Activated naive CD4-positive, alpha-beta T cell treated with anti-CD3 and anti-CD28 coated beads, Interleukin-2, amount 10 ng/mL, durations not matched to agents 7 days and 5 days (primary cell): Measurements from ENCODE around the gene IPPK.

ENCODE experiments used
- CTCF ChIA-PET: fragments of 350-600 bp; sonication (Branson Sonifier 250); formaldehyde crosslinking; loops from one replicate; lab custom pipeline; 2021; ENCODE audit warnings: antibody characterized with exemption; lab: Charles Lee
- DNase-seq: peaks from one replicate; pipeline ENCODE4 v3.0.0-alpha.2; 2020
- H3K27ac Mint-ChIP-seq: one replicate; pipeline ENCODE4 v1.8.0; 2021; ENCODE audit warnings: mild to moderate bottlenecking, moderate library complexity, mixed read lengths
- H3K27me3 Mint-ChIP-seq: one replicate; pipeline ENCODE4 v1.8.0; 2021; ENCODE audit warnings: mild to moderate bottlenecking, mixed read lengths
- H3K36me3 Mint-ChIP-seq: one replicate; pipeline ENCODE4 v1.8.0; 2021; ENCODE audit warnings: mixed read lengths
- H3K4me1 Mint-ChIP-seq: one replicate; pipeline ENCODE4 v1.8.0; 2021; ENCODE audit warnings: mixed read lengths
- H3K4me3 Mint-ChIP-seq: one replicate; pipeline ENCODE4 v1.8.0; 2021; ENCODE audit warnings: mild to moderate bottlenecking, moderate library complexity, mixed read lengths
- H3K9me3 Mint-ChIP-seq: one replicate; pipeline ENCODE4 v1.8.0; 2021; ENCODE audit warnings: mixed read lengths

The IPPK gene

DNA sequence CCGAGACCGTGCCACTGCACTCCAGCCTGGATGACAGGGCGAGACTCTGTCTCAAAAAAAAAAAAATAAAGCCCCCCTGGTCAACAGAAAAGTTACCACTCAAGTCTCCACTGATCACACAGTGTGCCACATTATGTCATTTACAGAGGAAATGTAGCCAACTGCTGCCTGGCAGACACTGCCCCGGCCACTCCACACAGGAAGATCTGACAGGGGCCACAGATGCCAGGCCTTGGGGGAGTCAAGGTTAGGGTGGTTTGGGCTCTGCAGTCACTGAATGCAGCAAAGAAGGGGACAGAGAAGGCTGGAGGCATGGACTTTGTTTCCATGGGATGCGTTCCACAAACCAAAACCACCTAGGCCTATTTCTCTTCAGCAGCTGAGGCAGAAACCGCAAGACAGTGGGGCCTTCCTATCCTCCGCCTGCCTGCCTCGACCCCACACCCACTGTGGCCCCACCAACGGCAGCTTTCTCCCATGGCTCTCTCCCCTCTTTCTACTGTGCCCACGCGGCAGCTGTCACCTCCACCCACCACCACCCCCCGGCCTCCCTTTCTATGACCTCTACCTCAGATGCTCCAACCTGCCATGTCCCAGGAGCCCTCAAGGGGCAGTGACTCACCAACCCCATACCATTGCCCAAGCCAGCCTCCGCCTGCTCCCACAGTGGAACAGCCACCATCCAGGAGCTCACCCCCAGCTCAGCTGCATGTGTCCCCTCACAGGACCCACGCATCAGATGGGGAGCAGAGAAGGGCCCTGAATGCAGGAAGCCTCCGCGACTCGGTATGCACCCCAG is 12.4 kb downstream of the IPPK start:
- no peak for DNase-seq
- Mint-ChIP-seq H3K4me1 (peaks cover 3% of the 10 kb centered on the region), H3K9me3 (no peaks in the 10 kb centered on the region), H3K4me3 (no peak overlapping the region), H3K27ac (peak overlapping the region; percentile 70), H3K27me3 (no peaks in the 10 kb centered on the region), H3K36me3 (peaks cover 20% of the 10 kb centered on the region)
- CTCF ChIA-PET: no interaction called here

DNA sequence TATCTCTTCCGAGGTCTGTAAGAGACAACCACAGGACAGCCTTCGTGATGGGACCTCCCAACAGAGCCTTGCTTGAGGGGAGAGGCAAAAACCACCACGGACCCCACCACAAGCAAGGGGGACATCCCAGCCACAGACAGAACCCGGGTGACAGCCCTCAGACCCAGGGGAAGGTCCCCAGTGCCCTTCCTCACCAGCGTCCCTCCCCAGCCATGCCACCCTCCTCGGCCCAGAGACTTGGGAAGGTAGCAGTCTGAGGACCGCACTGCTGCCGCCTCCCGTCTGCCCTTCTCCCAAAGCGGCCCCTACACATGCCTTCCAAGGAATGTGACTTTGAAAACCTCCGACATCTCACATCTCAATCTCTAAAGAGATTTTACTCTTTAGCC is 13.4 kb downstream of the IPPK start:
- CTCF ChIA-PET: no interaction called here
- peaks cover 21% of the 10 kb centered on the region for H3K36me3 Mint-ChIP-seq
- peak overlapping the region; percentile 24 for H3K27ac Mint-ChIP-seq
- H3K4me1 Mint-ChIP-seq: peaks cover under 1% of the 10 kb centered on the region
- H3K9me3 Mint-ChIP-seq: no peaks in the 10 kb centered on the region
- DNase-seq: no peak
- no peak overlapping the region for H3K4me3 Mint-ChIP-seq
- no peaks in the 10 kb centered on the region for H3K27me3 Mint-ChIP-seq

DNA sequence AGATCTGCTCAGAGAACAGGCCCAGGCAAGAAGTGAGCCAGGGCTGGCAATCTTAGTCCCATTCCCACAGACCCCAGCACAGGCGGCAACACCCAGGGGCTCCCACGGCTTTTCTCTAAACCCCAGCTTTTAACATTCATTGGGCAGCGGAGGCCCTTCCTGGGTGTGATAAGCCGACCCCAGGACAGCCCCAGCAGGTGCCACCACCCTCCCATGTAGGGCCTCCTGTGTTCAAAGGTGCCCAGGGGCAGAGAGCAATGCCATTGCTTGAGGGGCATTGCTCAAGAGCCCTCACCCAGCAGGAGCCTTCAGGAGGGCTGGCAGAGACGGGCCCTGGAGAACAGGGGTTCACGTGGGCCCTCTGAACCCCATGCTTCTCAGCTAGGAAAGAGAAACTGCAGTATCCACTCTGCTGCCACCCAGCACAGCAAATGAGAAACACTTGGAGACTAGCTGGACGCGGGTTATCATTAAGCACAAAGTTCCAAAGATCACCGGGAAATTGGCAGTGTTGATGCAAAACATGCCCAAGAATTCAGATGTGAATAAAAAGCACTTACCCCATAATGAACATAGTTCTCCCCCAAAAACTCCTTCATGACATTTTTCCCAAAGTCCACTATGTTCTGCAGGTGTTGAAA is 13.9 kb downstream of the IPPK start:
- Mint-ChIP-seq H3K4me3 (no peak overlapping the region), H3K27me3 (no peaks in the 10 kb centered on the region), H3K36me3 (peaks cover 22% of the 10 kb centered on the region), H3K4me1 (no peaks in the 10 kb centered on the region), H3K9me3 (no peaks in the 10 kb centered on the region), H3K27ac (no peak overlapping the region)
- CTCF ChIA-PET: no interaction called here
- DNase-seq: no peak

DNA sequence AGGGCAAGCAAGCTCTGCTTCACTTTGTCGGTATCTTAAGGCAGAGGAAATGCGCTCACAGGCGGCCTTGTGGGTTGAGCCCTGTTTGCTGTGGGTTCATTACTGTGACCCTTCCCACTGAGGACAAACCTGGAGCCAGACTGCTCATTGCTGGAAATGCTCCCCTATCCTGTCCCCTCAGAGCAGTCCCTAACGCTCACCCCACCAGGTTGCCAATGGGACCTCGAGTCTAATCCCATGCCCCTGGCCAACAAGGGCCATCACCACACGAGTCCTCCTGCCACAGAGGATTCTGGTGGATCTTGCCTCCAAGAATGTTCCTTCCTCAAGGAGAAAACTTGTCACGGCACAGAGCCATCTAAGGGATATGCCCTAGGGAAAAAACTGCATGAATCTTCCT is 14.6 kb downstream of the IPPK start:
- Mint-ChIP-seq H3K27me3 (no peaks in the 10 kb centered on the region), H3K4me3 (no peak overlapping the region), H3K4me1 (no peaks in the 10 kb centered on the region), H3K27ac (no peak overlapping the region), H3K36me3 (peaks cover 27% of the 10 kb centered on the region), H3K9me3 (no peaks in the 10 kb centered on the region)
- DNase-seq: no peak
- CTCF ChIA-PET: no interaction called here

DNA sequence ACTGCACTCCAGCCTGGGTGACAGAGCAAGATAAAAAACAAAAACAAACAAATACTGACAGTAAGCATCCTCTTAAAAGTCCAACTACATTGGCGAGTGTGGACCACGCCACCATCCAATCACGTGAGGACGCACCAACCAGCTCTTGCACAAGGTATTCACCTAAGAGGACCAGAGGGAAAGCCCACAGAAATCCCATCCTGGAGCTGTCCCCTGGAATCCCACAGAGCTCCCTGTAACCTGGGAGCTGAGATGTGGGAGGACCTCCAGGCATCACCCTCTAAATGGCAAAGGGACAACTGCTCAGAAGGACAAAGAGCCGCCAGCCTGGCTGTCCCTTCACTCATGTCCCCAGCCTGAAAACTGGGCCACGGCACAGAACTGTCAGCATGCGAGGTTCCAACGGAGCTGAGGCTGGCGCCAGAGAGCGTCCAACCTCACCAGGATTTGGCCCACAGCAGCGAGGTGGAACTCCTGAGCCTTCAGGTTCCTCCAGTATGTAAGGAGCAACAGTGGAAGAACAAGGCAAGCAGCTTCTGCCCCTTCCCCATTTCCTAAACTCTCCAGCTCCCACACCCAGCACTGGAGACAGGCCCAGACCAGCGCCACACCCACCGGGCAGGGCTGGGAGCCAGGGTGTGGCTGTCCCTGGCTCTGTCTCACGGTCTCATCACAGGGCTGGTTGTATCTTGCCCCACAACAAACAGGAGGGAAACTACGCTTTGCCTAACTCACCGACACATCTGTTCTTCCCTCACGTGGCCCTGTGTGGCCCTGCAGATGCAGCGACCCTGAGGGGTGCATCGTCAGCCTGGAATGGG is 15.2 kb downstream of the IPPK start:
- CTCF ChIA-PET: no interaction called here
- H3K27me3 Mint-ChIP-seq: no peaks in the 10 kb centered on the region
- no peaks in the 10 kb centered on the region for H3K4me1 Mint-ChIP-seq
- DNase-seq: no peak
- H3K27ac Mint-ChIP-seq: no peak overlapping the region
- no peaks in the 10 kb centered on the region for H3K9me3 Mint-ChIP-seq
- H3K36me3 Mint-ChIP-seq: peaks cover 28% of the 10 kb centered on the region
- H3K4me3 Mint-ChIP-seq: no peak overlapping the region

DNA sequence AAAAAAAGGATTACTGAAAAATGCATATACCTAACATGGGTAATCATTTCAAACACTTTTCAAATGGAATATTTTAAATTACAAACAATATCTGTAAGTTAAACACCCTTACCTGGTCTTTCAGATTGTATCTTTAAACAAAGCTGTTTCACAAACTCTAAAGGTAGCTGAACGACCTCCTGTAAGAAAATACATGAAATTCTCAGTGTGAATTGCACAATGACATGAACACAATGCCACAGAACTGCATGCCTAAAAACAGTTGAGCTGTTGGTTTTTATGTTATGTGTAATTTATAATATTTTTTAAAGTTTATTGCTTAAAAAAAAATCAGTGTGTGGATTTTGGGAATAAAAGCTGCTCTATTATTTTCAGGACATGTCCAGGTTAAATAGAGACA is 17.5 kb downstream of the IPPK start:
- no peaks in the 10 kb centered on the region for H3K27me3 Mint-ChIP-seq
- CTCF ChIA-PET: no interaction called here
- peaks cover 26% of the 10 kb centered on the region for H3K36me3 Mint-ChIP-seq

DNA sequence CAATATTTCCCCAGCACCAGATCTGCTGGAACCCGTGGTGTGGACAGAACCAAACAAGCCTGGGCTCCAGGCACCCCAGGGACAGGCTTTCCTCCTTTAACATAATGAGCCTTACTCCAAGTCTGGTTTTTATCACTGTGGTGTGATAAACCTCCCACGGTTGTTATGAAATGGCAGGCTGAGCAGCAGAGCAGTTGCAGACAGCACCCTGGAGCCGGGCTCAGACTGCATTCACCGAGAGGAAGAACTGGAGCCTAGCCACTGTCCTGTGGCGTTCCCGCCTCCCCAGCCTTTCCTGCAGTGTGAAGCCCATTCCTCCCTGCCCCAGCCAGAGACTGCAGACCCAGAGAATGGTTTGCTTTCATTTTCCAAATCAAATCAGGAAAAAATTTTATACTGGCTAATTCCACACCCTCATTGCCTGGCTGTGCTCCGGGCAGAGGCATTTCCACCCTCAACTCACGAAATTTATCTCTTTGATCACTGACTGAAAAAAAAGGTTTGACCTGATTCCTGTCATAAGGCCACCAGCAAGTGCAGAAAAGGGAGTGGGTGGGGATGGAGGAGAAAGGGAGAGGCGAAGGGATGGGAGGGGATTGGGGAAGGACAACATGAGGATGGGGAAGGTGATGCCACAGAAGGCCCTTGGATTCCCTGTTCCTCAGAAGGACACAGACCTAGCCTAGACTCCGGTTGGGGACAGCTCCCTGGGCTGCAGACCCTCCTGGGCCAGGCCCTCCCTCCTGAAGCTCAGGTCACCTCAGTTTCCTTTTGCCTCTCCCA is 18.9 kb downstream of the IPPK start:
- no peaks in the 10 kb centered on the region for H3K9me3 Mint-ChIP-seq
- H3K4me1 Mint-ChIP-seq: no peaks in the 10 kb centered on the region
- H3K36me3 Mint-ChIP-seq: peaks cover 29% of the 10 kb centered on the region
- DNase-seq: no peak
- H3K4me3 Mint-ChIP-seq: no peak overlapping the region
- no peak overlapping the region for H3K27ac Mint-ChIP-seq
- H3K27me3 Mint-ChIP-seq: no peaks in the 10 kb centered on the region
- CTCF ChIA-PET: no interaction called here

More for the DNA sequence above, 17.5 kb downstream of the IPPK start:
- Mint-ChIP-seq H3K9me3 (no peaks in the 10 kb centered on the region), H3K27ac (no peak overlapping the region), H3K4me1 (no peaks in the 10 kb centered on the region), H3K4me3 (no peak overlapping the region)
- DNase-seq: no peak

DNA sequence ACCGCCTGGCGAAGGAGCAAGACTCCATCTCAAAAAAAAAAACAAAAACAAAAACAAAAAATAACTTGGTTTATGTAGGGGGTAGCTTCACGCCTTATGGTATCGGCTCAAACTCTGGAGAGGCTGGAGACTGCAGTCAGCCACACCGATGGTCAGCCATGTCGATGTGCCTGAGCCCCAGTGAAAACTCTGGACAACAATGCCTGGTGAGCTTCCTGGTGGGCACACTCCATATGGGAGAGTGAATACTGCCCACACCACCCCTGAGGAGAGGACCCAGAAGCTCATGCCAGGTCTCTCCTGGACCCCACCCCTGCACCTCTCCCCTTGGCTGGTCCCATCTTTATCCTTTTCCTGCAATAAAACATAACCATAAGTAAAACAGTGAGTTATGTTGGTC is 19.6 kb downstream of the IPPK start:
- no peak for DNase-seq
- Mint-ChIP-seq H3K4me1 (no peaks in the 10 kb centered on the region), H3K27ac (no peak overlapping the region), H3K27me3 (no peaks in the 10 kb centered on the region), H3K9me3 (no peaks in the 10 kb centered on the region), H3K36me3 (peaks cover 30% of the 10 kb centered on the region), H3K4me3 (no peak overlapping the region)
- CTCF ChIA-PET: no interaction called here

DNA sequence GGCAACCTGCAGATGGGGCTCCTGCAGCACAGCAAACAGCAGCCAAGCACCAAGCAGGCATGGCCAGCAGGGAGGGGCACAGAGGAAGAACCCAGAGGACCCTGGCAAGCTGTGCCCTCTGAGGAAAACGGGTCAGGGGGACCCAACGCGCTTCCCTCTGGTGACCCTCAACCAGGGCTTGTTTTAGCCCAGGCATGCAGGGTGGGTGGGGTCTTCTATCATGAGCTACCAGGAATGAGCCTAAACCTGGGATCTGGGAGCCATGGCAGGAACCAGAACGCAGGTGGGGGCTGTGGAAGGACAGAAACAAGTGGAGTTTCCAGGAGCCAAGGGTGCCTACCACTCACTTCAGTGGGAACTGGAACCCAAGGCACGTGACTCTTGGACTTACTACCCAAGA is 20.9 kb downstream of the IPPK start:
- Mint-ChIP-seq H3K9me3 (no peaks in the 10 kb centered on the region), H3K36me3 (peaks cover 42% of the 10 kb centered on the region), H3K27ac (no peak overlapping the region), H3K4me3 (no peak overlapping the region), H3K27me3 (no peaks in the 10 kb centered on the region), H3K4me1 (no peaks in the 10 kb centered on the region)
- CTCF ChIA-PET: no interaction called here
- DNase-seq: no peak

DNA sequence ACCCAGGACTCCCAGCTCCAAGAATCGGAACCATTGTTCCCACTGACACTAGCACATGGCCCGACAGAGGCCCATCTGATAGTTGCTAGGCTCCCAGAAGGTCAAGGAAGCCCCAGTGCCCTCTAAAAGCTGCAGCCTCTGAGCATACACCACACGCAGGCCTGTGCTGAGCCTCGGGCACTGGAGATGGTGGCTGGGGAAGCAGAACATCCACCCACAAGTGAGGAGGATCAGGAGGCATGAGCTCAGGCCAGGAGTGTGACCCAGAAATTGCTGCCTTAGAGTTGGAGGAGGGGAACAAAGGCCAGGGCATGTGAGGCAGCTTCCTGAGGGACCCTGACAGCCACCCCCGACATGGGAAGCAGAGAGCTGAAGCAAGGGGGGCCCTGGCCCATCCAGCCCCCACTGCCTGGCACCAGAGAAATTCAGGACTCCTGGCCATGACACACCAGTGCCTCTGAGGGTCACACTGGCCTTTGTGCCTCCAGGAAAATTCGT is 21.4 kb downstream of the IPPK start:
- no peaks in the 10 kb centered on the region for H3K4me1 Mint-ChIP-seq
- no peak for DNase-seq
- H3K9me3 Mint-ChIP-seq: no peaks in the 10 kb centered on the region
- peaks cover 45% of the 10 kb centered on the region for H3K36me3 Mint-ChIP-seq
- H3K27me3 Mint-ChIP-seq: no peaks in the 10 kb centered on the region
- CTCF ChIA-PET: no interaction called here
- H3K4me3 Mint-ChIP-seq: no peak overlapping the region
- H3K27ac Mint-ChIP-seq: no peak overlapping the region

DNA sequence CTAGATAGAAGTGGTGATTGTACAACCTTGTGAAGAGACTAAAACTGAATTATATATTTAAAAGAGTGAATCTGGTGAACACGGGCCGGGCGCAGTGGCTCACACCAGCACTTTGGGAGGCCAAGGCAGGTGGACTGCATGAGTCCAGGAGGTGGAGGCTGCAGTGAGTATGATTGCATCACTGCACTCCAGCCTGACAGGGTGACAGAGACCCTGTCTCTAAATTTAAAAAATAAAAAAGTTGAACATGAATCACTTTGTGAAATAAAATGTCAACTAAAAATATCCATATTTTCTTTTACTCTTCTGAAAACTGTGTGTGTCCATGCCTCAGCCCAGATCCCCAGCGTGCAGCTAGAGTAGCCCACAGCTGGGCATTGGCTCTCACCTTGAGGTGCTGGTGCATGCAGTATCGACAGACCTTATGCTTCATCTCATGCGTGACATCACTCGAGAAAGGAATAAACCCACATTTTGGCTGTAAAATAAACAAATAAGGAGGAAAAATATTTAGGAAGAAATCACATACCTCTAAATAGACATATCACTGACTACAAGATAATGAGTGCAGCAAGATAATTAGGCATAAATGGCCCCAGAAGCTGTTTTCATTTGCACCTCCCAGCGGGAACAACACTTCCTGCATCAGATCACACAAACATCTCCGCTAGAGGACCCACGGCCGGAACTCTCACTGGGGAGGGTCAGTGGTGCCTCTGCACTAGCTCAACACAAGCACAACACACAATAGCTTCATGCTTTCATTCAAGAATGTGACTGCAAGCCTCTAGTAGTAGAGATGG is 22.1 kb downstream of the IPPK start:
- Mint-ChIP-seq H3K36me3 (peaks cover 45% of the 10 kb centered on the region), H3K4me3 (no peak overlapping the region), H3K27ac (no peak overlapping the region), H3K4me1 (no peaks in the 10 kb centered on the region), H3K9me3 (no peaks in the 10 kb centered on the region), H3K27me3 (no peaks in the 10 kb centered on the region)
- no peak for DNase-seq
- CTCF ChIA-PET: no interaction called here

DNA sequence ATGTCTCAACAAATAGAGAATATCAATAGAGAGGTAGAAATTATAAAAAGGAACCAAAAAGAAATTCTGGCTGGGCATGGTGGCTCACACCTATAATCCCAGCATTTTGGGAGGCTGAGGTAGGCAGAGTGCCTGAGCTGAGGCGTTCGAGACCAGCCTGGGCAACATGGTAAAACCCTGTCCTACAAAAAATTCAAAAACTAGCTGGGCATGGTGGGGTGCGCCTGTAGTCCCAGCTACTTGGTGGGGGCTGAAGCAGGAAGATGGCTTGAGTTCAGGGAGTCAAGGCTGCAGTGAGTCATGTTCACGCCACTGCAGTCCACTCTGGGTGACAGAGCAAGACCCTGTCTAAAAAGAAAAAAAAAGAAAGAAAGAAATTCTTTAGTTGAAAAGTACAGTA is 24.9 kb downstream of the IPPK start:
- H3K4me3 Mint-ChIP-seq: no peak overlapping the region
- peaks cover 44% of the 10 kb centered on the region for H3K36me3 Mint-ChIP-seq
- no peaks in the 10 kb centered on the region for H3K9me3 Mint-ChIP-seq
- H3K27me3 Mint-ChIP-seq: no peaks in the 10 kb centered on the region
- no peak for DNase-seq
- no peaks in the 10 kb centered on the region for H3K4me1 Mint-ChIP-seq
- H3K27ac Mint-ChIP-seq: no peak overlapping the region
- CTCF ChIA-PET: no interaction called here

DNA sequence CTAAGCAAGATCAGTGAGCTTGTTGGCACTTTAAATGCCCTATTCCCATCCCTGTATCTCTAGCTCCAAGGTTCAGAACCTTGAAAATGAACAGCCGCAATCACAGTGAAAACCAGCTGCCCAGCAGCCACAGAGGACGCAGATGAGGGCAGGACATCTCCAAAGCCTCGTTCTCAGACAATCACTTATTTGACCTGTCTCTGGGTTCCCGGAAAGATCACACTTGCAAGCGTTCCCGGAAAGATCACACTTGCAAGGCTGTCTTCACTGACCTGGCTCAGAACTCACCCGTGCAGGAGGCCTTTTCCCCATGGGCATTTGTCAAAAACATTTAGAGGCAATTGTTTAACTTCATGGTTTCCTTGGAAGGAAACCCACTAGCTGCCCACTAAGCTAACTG is 25.7 kb downstream of the IPPK start:
- Mint-ChIP-seq H3K27me3 (no peaks in the 10 kb centered on the region), H3K4me1 (no peaks in the 10 kb centered on the region), H3K36me3 (peaks cover 43% of the 10 kb centered on the region), H3K27ac (peak overlapping the region; percentile 21), H3K9me3 (no peaks in the 10 kb centered on the region), H3K4me3 (no peak overlapping the region)
- CTCF ChIA-PET: no interaction called here
- no peak for DNase-seq
